ENCODE data around the gene NOXO1. TPM values are rescaled to one million over a fixed set of nuclear protein-coding genes. Genes with fewer than 3 reads are reported as not detected.

NOXO1 gene, protein sequence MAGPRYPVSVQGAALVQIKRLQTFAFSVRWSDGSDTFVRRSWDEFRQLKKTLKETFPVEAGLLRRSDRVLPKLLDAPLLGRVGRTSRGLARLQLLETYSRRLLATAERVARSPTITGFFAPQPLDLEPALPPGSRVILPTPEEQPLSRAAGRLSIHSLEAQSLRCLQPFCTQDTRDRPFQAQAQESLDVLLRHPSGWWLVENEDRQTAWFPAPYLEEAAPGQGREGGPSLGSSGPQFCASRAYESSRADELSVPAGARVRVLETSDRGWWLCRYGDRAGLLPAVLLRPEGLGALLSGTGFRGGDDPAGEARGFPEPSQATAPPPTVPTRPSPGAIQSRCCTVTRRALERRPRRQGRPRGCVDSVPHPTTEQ
- total RNA-seq: 0.37 and 0.61 TPM in 2 replicates

GRCh38 chr16:1981398-1981836, at the start of gene NOXO1:
Gene NOXO1 (minus strand): TSS chr16:1981469. CDS start chr16:1981179, 290 bp downstream.
- intact Hi-C loops (cut with micrococcal nuclease): no loop called here

DNA sequence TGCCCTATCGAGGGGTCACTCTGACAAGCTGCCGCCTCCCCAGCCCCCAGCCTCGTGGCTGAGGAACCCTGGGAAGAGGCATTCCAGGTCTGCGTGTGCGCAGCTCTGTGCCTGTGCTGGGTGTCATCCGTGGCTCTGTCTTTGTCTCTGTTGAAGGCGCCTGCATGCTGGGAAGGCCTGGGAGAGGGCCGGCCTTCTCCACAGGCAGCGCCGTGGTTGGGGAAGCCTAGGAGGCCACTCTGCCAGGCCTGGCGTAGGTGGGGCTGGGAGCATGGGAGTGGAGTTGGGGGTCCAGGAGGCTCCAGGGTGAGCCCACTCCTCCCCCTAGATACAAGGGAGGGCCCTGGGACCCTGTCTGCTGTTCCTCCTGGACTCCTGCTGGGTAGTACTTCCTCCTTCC, 48.8 kb upstream of the NOXO1 start:
- intact Hi-C loops (cut with micrococcal nuclease): no loop called here

- intact Hi-C loops (cut with micrococcal nuclease): loop anchor here (10.0 kb wide), 1 partner anchor 395 kb away; the partner anchor contains the start of gene CCNF
Observed at GRCh38 chr16:2029350-2029749, 48.1 kb upstream of the NOXO1 start.

DNA sequence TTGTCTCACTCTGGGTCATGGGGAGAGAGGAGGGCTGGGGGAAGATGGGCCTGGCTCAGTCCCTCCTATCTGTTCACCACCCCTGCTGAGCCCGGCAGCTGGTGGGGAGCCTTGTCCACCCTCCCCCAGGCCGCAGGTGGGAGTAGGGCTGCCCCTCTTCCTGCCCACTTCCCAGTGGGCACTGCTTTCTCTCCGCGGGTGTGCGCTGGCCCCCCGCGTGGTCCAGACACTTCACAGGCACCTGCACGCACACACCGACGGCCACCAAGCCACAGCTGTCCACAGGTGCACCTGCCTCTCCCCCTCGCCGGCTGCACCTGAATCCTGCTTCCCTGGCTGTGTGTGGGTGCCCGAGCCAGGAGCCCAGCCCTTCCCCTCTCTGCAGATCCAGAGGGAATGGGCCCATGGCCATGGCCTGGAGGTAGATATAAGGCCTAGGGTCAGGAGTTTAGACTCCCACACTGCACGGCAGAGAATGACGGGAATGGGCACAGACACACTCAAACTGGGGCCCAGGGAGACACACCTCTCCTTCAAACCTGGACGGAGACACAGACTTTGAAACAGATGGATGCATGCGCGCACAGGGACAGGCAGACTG, 47.5 kb upstream of the NOXO1 start:
- intact Hi-C loops (cut with micrococcal nuclease): loop anchor here (10.0 kb wide), 1 partner anchor 396 kb away; the partner anchor contains the start of gene CCNF

DNA sequence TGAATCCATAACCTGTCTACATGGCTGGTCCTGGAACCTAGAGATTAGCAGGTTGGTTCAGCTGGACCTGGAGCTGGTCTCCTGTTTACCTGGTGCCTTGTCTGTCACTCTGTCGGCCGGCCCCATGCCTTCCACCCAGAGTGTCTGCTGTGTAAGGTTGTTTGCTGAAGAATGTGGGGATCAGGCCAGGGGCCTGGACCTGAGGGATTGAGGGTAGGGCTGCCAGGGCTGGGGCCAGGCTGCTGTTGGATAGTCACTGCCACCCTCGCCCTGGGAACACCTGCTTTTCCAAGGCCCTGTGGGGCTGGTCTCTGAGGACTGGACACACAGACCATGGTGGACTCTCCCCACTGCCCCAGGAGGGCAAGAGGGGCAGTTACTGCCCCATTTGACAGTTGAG, 46.9 kb upstream of the NOXO1 start:
- intact Hi-C loops (cut with micrococcal nuclease): loop anchor here (10.0 kb wide), 1 partner anchor 397 kb away; the partner anchor contains the start of gene CCNF

GRCh38 chr16:2027024-2028010, 46.0 kb upstream of the NOXO1 start:
- intact Hi-C loops (cut with micrococcal nuclease): loop anchor here (10.0 kb wide), 1 partner anchor 397 kb away; the partner anchor contains the start of gene CCNF

GRCh38 chr16:2026461-2027023, 45.3 kb upstream of the NOXO1 start, which contains the start of gene NHERF2:
Gene NHERF2 (plus strand): TSS chr16:2026902. CDS start chr16:2027006, 104 bp downstream.
- intact Hi-C loops (cut with micrococcal nuclease): loop anchor here (10.0 kb wide), 1 partner anchor 398 kb away; the partner anchor contains the start of gene CCNF

DNA sequence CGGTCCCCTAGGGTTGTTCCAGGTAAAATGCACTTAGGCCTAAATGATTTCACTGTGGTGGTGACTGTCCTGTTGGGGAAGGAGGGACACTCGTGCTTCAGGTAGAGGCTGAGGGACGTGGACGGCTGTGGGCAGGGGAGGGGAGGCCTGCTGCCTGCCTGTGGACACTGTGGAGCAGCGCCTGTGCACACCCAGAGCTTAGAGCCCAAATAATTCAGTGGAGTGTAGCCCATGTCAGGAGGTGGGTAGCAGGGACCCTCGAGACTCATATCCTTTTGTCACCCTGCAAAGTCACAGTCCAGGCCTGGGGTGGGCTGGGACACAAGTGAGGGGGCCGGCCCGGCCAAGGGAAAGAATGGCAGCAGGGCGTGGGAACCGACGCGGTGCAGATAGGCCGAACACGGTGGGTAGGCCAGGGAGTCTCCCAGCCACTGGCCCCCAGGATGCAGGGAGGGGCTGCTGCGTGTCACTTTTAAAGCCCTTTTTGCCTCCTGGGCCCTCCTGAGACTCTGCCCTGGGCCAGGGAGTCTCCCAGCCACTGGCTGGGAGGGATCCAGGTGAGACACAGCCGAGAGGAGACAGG, 44.7 kb upstream of the NOXO1 start:
- intact Hi-C loops (cut with micrococcal nuclease): loop anchor here (10.0 kb wide), 1 partner anchor 399 kb away; the partner anchor contains the start of gene CCNF

DNA sequence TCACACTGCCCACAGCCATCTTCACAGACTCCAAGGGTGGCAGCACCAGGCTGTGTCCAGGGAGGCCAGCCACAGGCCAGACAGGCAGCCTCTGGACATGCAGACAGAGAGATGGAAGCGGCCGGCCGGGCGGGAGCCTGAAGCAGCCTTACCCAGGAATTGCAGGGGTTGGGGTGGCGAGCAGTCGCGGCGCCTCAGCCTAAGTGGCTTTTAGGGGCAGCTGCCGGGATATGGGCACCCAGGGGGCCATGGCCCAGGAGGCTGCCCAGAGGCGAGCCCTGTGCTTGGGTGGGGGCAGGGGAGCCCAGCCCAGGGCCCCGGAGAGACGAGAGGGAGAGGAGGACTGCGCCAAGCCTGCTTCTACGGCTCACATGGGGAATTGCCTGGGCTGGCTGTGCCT, 44.0 kb upstream of the NOXO1 start:
- intact Hi-C loops (cut with micrococcal nuclease): loop anchor here (10.0 kb wide), 1 partner anchor 400 kb away; the partner anchor contains the start of gene CCNF

GRCh38 chr16:2024032-2024420, 42.8 kb upstream of the NOXO1 start:
- intact Hi-C loops (cut with micrococcal nuclease): loop anchor here (5.0 to 10.0 kb wide), 2 partner anchors 228 to 401 kb away; partner anchors contain the start of genes CCNF and ECI1

- intact Hi-C loops (cut with micrococcal nuclease): loop anchor here (1.0 to 10.0 kb wide), 8 partner anchors 14 to 401 kb away; partner anchors contain the start of genes CCNF, ECI1, NTHL1 and TRAF7
Observed at GRCh38 chr16:2023092-2024031, 42.1 kb upstream of the NOXO1 start.

- intact Hi-C loops (cut with micrococcal nuclease): loop anchor here (1.0 to 10.0 kb wide), 8 partner anchors 13 to 402 kb away; partner anchors contain the start of genes CCNF, ECI1, NTHL1 and TRAF7
Observed at GRCh38 chr16:2022723-2023091, 41.4 kb upstream of the NOXO1 start.

- intact Hi-C loops (cut with micrococcal nuclease): loop anchor here (5.0 to 10.0 kb wide), 2 partner anchors 232 to 405 kb away; partner anchors contain the start of genes CCNF and ECI1
Observed at GRCh38 chr16:2019921-2020831, 38.9 kb upstream of the NOXO1 start.

DNA sequence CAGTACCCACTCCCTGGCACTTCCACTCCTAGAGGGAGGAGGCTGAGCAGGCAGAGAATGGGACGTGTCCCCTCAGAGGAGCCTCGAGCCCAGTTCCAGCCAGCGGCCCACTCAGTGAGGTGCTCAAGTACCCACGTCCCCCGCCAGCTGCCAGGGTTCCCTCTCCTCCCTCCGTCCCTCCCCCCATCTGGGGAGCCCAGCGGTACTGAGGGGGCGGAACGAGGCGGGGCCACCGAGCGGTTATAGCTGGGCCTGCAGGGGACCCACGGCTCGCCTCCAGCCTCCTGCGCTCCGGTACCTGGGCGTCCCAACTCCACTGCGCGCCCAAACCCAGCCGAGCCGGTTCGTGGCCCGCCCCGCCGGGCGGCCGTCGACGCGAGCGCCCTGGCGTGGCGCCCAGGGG, 38.2 kb upstream of the NOXO1 start, which contains the start of gene NPW:
TSS of gene NPW (plus strand) at position 268 of the 403 bp plus-strand sequence.
- intact Hi-C loops (cut with micrococcal nuclease): no loop called here

- intact Hi-C loops (cut with micrococcal nuclease): no loop called here
Observed at GRCh38 chr16:2016407-2016922, 35.2 kb upstream of the NOXO1 start.

- intact Hi-C loops (cut with micrococcal nuclease): no loop called here
Observed at GRCh38 chr16:2015947-2016208, 34.6 kb upstream of the NOXO1 start.

DNA sequence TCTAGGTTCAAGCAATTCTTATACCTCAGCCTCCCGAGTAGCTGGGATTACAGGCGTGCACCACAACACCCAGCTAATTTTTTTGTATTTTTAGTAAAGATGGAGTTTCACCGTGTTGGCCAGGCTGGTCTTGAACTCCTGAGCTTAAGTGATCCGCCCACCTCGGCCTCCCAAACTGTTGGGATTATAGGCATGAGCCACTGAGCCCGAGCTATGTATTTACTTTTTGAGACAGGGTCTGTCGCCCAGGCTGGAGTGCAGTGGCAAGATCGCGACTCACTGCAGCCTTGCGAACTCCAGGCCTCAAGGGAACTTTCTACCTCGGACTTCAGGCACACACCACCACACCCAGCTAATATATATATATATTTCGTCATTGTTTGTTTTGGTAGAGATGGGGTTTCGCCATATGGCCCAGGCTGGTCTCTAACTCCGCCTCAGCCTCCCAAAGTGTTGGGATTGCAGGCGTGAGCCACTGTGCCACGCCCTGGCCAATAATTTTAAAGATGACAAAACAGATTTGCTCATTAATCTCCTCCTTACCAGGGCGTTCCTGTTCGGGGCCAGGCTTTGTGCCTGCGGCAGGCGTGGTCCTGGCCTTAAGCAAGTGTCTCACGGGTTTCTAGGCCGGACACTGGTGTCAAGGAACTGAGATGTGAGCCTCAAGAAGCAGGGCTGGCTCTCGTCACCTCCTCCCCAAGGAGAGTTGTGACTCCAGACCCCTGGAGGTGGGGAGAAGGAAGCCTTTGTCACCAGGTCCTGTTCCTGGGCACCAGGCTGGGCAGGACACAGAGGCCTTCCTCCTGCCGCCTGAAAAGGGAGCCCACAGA, 34.1 kb upstream of the NOXO1 start:
- intact Hi-C loops (cut with micrococcal nuclease): no loop called here
